ENCODE results near the gene LCN6. TPM values are rescaled to one million over a fixed set of nuclear protein-coding genes. Genes with fewer than 3 reads are reported as not detected.
"Not testable (repeated sequence)": the region's sequence is repeated elsewhere in the genome, so short reads cannot be mapped to it uniquely, and the experiment has no call there.

The LCN6 gene
- total RNA-seq, 1 donor from 2014 or later: not detected

GRCh38 chr9:136787690-136788400 is 39.5 kb upstream of the LCN6 start:
- H2AFZ ChIP-seq (replicated peaks): no peak overlapping the region
- H3K9me3 ChIP-seq (ENCODE audit: low read depth): no peaks in the 10 kb centered on the region
- H3F3A ChIP-seq (ENCODE audit: low read depth): peaks cover 20% of the 10 kb centered on the region
- H3K4me2 ChIP-seq: no peak overlapping the region
- H3K9ac ChIP-seq: no peak overlapping the region
- no peak overlapping the region for H3K4me3 ChIP-seq
- H3K36me3 ChIP-seq: no peaks in the 10 kb centered on the region
- peak; percentile 91 for DNase-seq (ENCODE audit: low spot score)
- no peak overlapping the region for H3K27ac ChIP-seq
- peaks cover 18% of the 10 kb centered on the region for H3K4me1 ChIP-seq
- Mint-ChIP-seq H3K4me1 (peaks cover 33% of the 10 kb centered on the region), H3K36me3 (no peaks in the 10 kb centered on the region), H3K9me3 (no peaks in the 10 kb centered on the region), H3K4me3 (peak overlapping the region; percentile 4), H3K27ac (no peak overlapping the region), H3K27me3 (ENCODE audit: insufficient read depth, low read depth) (peaks cover 6% of the 10 kb centered on the region)
- H3K79me2 ChIP-seq (ENCODE audit: low read depth): no peaks in the 10 kb centered on the region
- H4K20me1 ChIP-seq (ENCODE audit: low read depth): peaks cover 10% of the 10 kb centered on the region
- H3K27me3 ChIP-seq: peaks cover 20% of the 10 kb centered on the region
- TF ChIP-seq EZH2phosphoT487 (IDR thresholded peaks at IDR 0.05): no peak
- TF ChIP-seq EZH2 (IDR thresholded peaks at IDR 0.05): no peak
- TF ChIP-seq, protein P1, sequence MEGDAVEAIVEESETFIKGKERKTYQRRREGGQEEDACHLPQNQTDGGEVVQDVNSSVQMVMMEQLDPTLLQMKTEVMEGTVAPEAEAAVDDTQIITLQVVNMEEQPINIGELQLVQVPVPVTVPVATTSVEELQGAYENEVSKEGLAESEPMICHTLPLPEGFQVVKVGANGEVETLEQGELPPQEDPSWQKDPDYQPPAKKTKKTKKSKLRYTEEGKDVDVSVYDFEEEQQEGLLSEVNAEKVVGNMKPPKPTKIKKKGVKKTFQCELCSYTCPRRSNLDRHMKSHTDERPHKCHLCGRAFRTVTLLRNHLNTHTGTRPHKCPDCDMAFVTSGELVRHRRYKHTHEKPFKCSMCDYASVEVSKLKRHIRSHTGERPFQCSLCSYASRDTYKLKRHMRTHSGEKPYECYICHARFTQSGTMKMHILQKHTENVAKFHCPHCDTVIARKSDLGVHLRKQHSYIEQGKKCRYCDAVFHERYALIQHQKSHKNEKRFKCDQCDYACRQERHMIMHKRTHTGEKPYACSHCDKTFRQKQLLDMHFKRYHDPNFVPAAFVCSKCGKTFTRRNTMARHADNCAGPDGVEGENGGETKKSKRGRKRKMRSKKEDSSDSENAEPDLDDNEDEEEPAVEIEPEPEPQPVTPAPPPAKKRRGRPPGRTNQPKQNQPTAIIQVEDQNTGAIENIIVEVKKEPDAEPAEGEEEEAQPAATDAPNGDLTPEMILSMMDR (IDR thresholded peaks at IDR 0.05): peak; percentile 89

DNA sequence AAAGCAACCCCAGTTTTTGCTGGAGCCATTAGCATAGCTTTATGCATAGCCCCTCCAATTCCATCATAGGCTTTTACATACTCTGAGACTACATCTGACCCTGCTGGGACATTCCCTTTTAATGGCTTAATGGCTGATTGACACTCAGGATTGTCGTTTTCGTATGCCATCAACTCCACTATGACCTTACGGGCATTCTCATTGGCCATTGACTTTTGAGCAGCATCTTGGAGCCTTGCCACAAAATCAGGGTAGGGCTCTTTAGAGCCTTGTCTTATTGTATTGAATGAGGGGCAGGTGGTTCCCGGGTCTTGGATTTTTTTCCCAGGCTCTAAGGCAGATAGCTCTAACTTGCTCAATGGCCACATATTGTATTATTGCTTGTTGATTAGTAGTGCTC is 38.7 kb upstream of the LCN6 start:
- H3K4me3 ChIP-seq; H3K27me3 Mint-ChIP-seq (ENCODE audit: insufficient read depth, low read depth); H3K4me3 Mint-ChIP-seq; H3K9me3 Mint-ChIP-seq; H3K27ac Mint-ChIP-seq; H2AFZ ChIP-seq (replicated peaks); H3K9ac ChIP-seq; H4K20me1 ChIP-seq (ENCODE audit: low read depth); H3K4me2 ChIP-seq; H3K9me3 ChIP-seq (ENCODE audit: low read depth); H3K36me3 Mint-ChIP-seq; H3K36me3 ChIP-seq; DNase-seq (ENCODE audit: low spot score); H3K27ac ChIP-seq; H3K79me2 ChIP-seq (ENCODE audit: low read depth): not testable (repeated sequence)
- Histone ChIP-seq H3K27me3 (peaks cover 22% of the 10 kb centered on the region), H3F3A (ENCODE audit: low read depth) (peaks cover 20% of the 10 kb centered on the region), H3K4me1 (peaks cover 18% of the 10 kb centered on the region)
- peaks cover 33% of the 10 kb centered on the region for H3K4me1 Mint-ChIP-seq

GRCh38 chr9:136786451-136786850 is 38.1 kb upstream of the LCN6 start:
- H3K79me2 ChIP-seq (ENCODE audit: low read depth): no peaks in the 10 kb centered on the region
- Mint-ChIP-seq H3K9me3 (no peaks in the 10 kb centered on the region), H3K4me1 (peaks cover 33% of the 10 kb centered on the region), H3K4me3 (no peak overlapping the region), H3K27me3 (ENCODE audit: insufficient read depth, low read depth) (peaks cover 8% of the 10 kb centered on the region), H3K36me3 (no peaks in the 10 kb centered on the region), H3K27ac (no peak overlapping the region)
- peaks cover 20% of the 10 kb centered on the region for H3F3A ChIP-seq (ENCODE audit: low read depth)
- no peak overlapping the region for H2AFZ ChIP-seq (replicated peaks)
- no peaks in the 10 kb centered on the region for H3K9me3 ChIP-seq (ENCODE audit: low read depth)
- H4K20me1 ChIP-seq (ENCODE audit: low read depth): no peaks in the 10 kb centered on the region
- H3K36me3 ChIP-seq: no peaks in the 10 kb centered on the region
- no peak for DNase-seq (ENCODE audit: low spot score)
- H3K4me3 ChIP-seq: no peak overlapping the region
- peaks cover 28% of the 10 kb centered on the region for H3K27me3 ChIP-seq
- no peak overlapping the region for H3K27ac ChIP-seq
- peaks cover 18% of the 10 kb centered on the region for H3K4me1 ChIP-seq
- TF ChIP-seq, protein P1 (IDR thresholded peaks at IDR 0.05): no peak
- no peak for TF ChIP-seq EZH2phosphoT487 (IDR thresholded peaks at IDR 0.05)
- TF ChIP-seq EZH2 (IDR thresholded peaks at IDR 0.05): no peak
- no peak overlapping the region for H3K4me2 ChIP-seq
- no peak overlapping the region for H3K9ac ChIP-seq

DNA sequence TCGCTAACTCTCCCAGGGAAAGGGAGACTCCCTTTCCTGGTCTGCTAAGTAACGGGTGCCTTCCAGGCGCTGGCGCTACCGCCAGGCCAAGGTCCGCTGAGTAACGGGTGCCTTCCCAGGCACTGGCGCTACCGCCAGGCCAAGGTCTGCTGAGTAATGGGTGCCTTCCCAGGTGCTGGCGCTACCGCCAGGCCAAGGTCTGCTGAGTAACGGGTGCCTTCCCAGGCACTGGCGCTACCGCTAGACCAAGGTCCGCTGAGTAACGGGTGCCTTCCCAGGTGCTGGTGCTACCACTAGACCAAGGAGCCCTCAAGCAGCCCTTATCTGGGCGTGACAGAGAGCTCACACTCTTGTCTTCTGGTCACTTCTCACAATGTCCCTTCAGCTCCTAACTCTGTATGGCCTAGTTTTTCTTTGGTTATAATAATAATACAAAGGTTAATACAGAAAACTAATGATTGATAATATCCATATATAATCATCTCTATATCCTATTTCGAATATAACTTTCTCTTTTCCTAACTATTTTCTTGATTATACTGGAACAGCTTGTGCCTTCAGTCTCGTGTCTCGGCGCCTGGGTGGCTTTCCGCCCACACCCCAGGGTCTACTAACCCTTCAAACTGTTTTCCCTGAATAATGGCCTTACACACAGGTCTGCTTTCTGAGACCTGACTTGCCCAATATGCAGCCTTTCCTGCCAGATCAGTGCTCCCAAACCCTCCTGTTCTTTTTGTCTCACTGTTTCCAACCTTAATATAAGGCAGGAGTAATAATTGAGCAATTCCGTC is 37.4 kb upstream of the LCN6 start:
- not testable (repeated sequence) for H3K9me3 ChIP-seq (ENCODE audit: low read depth); H2AFZ ChIP-seq (replicated peaks); DNase-seq (ENCODE audit: low spot score); H3K36me3 ChIP-seq; H4K20me1 ChIP-seq (ENCODE audit: low read depth); H3K4me3 ChIP-seq; H3K36me3 Mint-ChIP-seq; H3K9me3 Mint-ChIP-seq; H3K4me2 ChIP-seq; H3K79me2 ChIP-seq (ENCODE audit: low read depth); H3K27ac Mint-ChIP-seq; H3K9ac ChIP-seq; H3K4me3 Mint-ChIP-seq; H3K27ac ChIP-seq
- Mint-ChIP-seq H3K4me1 (peaks cover 33% of the 10 kb centered on the region), H3K27me3 (ENCODE audit: insufficient read depth, low read depth) (peaks cover 11% of the 10 kb centered on the region)
- Histone ChIP-seq H3K4me1 (peaks cover 18% of the 10 kb centered on the region), H3F3A (ENCODE audit: low read depth) (peaks cover 20% of the 10 kb centered on the region), H3K27me3 (peaks cover 32% of the 10 kb centered on the region)
